Measurements from ENCODE around the gene PYROXD2.

DNA sequence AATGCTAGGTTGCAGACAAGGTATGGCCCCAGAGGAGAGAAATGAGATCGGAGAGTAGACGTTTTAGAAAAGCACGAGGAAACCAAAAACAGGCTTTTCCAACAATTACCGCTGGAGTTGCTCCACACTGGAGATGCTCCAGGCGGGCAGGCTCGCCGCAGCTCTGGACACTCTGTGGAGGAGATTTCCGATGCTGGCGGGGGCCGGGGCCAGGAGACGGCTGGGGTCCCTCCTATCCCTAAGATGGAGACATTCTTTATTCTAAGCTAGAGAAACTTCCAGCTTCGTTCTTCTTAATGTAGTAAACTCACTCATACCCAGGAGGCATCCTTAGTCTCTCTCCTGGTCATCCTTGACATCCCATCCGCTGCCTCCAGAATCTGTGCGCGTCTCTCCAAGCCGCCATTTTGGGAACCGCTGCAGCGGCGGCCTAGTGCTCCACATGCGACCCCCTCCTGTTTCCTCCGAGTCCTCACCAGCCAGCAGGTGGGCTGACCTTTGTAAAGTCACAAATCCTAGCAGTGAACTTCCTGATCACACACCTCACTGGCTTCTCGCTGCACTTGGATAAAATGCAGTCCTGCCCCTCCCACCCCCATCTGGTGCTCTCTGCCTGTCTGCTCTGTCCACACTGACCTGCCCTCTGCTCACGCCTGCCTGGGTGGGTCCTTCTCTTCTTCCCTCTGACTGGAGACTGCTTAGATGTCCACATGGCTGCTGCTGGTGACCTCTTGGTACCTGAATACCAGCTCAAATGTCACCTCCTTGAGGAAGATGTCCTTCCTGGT, 11.9 kb downstream of the PYROXD2 start:
- TF ChIP-seq EZH2phosphoT487 (IDR thresholded peaks at IDR 0.05; ENCODE audit: insufficient read depth, low read depth) (no peak), EZH2 (IDR thresholded peaks at IDR 0.05; ENCODE audit: insufficient read depth, poor library complexity, severe bottlenecking) (no peak)
